Ovary (tissue), 3 donors: ENCODE data around the gene FKBP8.

ENCODE experiments used
- CTCF ChIP-seq, 3 donors: fragments of 450-650 bp in 2 of 3; fragments of 200-600 bp in 1 of 3; IDR thresholded peaks; one replicate each; pipeline versions ENCODE4 v1.5.1 to v1.8.0; 2016 to 2022; ENCODE audit warnings: antibody characterized with exemption in 3 of 3, mild to moderate bottlenecking in 1 of 3
- POLR2A ChIP-seq: fragments of 450-650 bp; IDR thresholded peaks from one replicate; pipeline ENCODE4 v1.6.1; 2017; ENCODE audit warnings: antibody characterized with exemption, mild to moderate bottlenecking, moderate library complexity
- donor health status: DM: no; HTN: no; CAD: no.

- TF ChIP-seq CTCF (IDR thresholded peaks at IDR 0.05), result no peak
- TF ChIP-seq POLR2A, result no peak
Observed at GRCh38 chr19:18536475-18536874, 6.9 kb downstream of the FKBP8 start.
